Panc1 (cell line): ENCODE data around the gene OR1J4.

Experiments used
- CTCF ChIP-seq: fragments of 450-650 bp; IDR thresholded peaks from 2 replicates; pipeline ENCODE4 v1.5.1; 2017; ENCODE audit warnings: mild to moderate bottlenecking
- POLR2AphosphoS5 ChIP-seq: IDR thresholded peaks from 2 replicates; pipeline ENCODE4 v1.6.1; 2012; ENCODE audit warnings: mild to moderate bottlenecking, low read depth, low read length, moderate library complexity
- SIN3A ChIP-seq: IDR thresholded peaks from 2 replicates; pipeline ENCODE4 v1.6.1; 2012; ENCODE audit warnings: low read depth, mild to moderate bottlenecking, low read length, moderate library complexity, borderline replicate concordance; ENCODE audit not compliant: insufficient read depth
- TCF7L2 ChIP-seq: IDR thresholded peaks from 2 replicates; pipeline ENCODE4 v1.6.1; 2011; ENCODE audit warnings: mild to moderate bottlenecking, low read depth, low read length, inconsistent platforms

DNA sequence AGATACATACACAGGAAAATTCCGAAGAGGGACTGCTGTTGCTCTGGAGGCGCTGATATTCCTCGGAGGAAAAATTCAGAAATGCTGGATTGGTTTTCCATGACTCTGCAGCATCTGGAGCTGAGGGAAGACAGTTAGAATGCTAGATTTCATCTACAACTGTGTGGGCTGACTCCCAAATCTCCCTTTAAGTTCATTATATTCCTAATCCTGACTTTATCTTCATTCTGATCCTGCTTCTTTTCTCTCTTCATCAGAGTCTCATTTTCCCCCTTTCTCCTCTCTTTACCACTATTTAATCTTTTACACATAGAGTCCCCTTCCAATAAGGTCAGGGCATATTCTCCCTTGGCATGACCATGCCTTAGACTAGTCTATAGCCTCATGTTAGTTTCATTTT, 8.3 kb downstream of the OR1J4 start, which contains the start of gene OR1N1:
- TF ChIP-seq CTCF (no peak), POLR2AphosphoS5 (no peak), TCF7L2 (no peak), SIN3A (no peak)
